GM23338 (cell line): Measurements from ENCODE around the gene RPS19BP1. TPM values are rescaled to one million over a fixed set of nuclear protein-coding genes. Genes with fewer than 3 reads are reported as not detected.

Experiments
- ATAC-seq: fragments of 200-7000 bp; cut with Tn5 transposase; 3 replicates; pipeline ENCODE4 v1.9.1; 2020
- DNase-seq: peaks from one replicate; pipeline ENCODE4 v3.0.0-alpha.2; 2015; ENCODE audit warnings: low spot score
- H2AFZ ChIP-seq: fragments of 200-600 bp; sonication (generic); 2 replicates; pipeline ENCODE4 v1.8.0; 2016; ENCODE audit warnings: antibody characterized with exemption, mild to moderate bottlenecking, moderate library complexity
- H3F3A ChIP-seq: fragments of 200-600 bp; sonication (generic); replicated peaks from 2 replicates; pipeline ENCODE4 v1.8.0; 2017; ENCODE audit warnings: antibody characterized with exemption, mixed run types, low read depth
- H3K27ac ChIP-seq: fragments of 200-600 bp; sonication (generic); 2 replicates; pipeline ENCODE4 v1.6.1; 2016; ENCODE audit warnings: low read depth
- H3K27me3 ChIP-seq: fragments of 200-600 bp; sonication (generic); 2 replicates; pipeline ENCODE4 v1.8.0; 2016; ENCODE audit warnings: mild to moderate bottlenecking, mixed run types, moderate library complexity; ENCODE audit not compliant: insufficient read depth
- H3K36me3 ChIP-seq: fragments of 200-600 bp; sonication (generic); 2 replicates; pipeline ENCODE4 v1.8.0; 2016; ENCODE audit warnings: mild to moderate bottlenecking; ENCODE audit not compliant: insufficient read depth
- H3K4me1 ChIP-seq: fragments of 200-600 bp; sonication (generic); 2 replicates; pipeline ENCODE4 v1.8.0; 2016; ENCODE audit warnings: mild to moderate bottlenecking, moderate library complexity; ENCODE audit not compliant: insufficient read depth
- H3K4me2 ChIP-seq: fragments of 200-600 bp; sonication (generic); 2 replicates; pipeline ENCODE4 v1.7.1; 2017; ENCODE audit warnings: mixed run types
- H3K4me3 ChIP-seq: fragments of 200-600 bp; sonication (generic); 2 replicates; pipeline ENCODE4 v1.6.1; 2016; ENCODE audit warnings: mixed run types
- H3K79me2 ChIP-seq: fragments of 200-600 bp; sonication (generic); replicated peaks from 2 replicates; pipeline ENCODE4 v1.8.0; 2017; ENCODE audit warnings: mild to moderate bottlenecking; ENCODE audit not compliant: insufficient read depth
- H3K9me2 ChIP-seq: fragments of 200-600 bp; sonication (generic); 2 replicates; pipeline ENCODE4 v1.8.0; 2017; ENCODE audit not compliant: insufficient read depth
- H4K20me1 ChIP-seq: fragments of 200-600 bp; sonication (generic); replicated peaks from 2 replicates; pipeline ENCODE4 v1.8.0; 2017; ENCODE audit warnings: mild to moderate bottlenecking; ENCODE audit not compliant: insufficient read depth
- H3K27ac Mint-ChIP-seq: 2 replicates; pipeline ENCODE4 v1.8.0; 2020; ENCODE audit warnings: inconsistent platforms, mild to moderate bottlenecking, moderate library complexity, mixed read lengths
- H3K27me3 Mint-ChIP-seq: 3 replicates; pipeline ENCODE4 v1.8.0; 2022; ENCODE audit warnings: low read depth, mild to moderate bottlenecking, moderate library complexity, mixed read lengths, inconsistent platforms; ENCODE audit not compliant: insufficient read depth, poor library complexity
- H3K36me3 Mint-ChIP-seq: 3 replicates; pipeline ENCODE4 v1.8.0; 2021; ENCODE audit warnings: low read depth, mild to moderate bottlenecking, inconsistent platforms, moderate library complexity, mixed read lengths
- H3K4me1 Mint-ChIP-seq: 3 replicates; pipeline ENCODE4 v1.8.0; 2020; ENCODE audit warnings: mild to moderate bottlenecking, inconsistent platforms, mixed read lengths
- H3K4me3 Mint-ChIP-seq: 3 replicates; pipeline ENCODE4 v1.8.0; 2021; ENCODE audit warnings: moderate library complexity, mild to moderate bottlenecking, inconsistent platforms, mixed read lengths
- H3K9me3 Mint-ChIP-seq: 3 replicates; pipeline ENCODE4 v1.8.0; 2020; ENCODE audit warnings: moderate library complexity, mild to moderate bottlenecking, inconsistent platforms, mixed read lengths
- CREB1 ChIP-seq: fragments of 250-450 bp; sonication (Bioruptor Pico); IDR thresholded peaks from 2 replicates; pipeline ENCODE4 v1.5.0; 2020; ENCODE audit warnings: low read depth, mild to moderate bottlenecking, moderate library complexity
- CTCF ChIP-seq, 2 experiments: fragments of 200-600 bp in 1 of 2; sonication (generic) in 1 of 2; conservative IDR thresholded peaks; 2 replicates each; pipeline versions ENCODE4 v1.5.1 to v1.6.1; 2016 to 2017; ENCODE audit warnings: antibody characterized with exemption in 2 of 2, low read depth in 2 of 2, mild to moderate bottlenecking in 2 of 2, moderate library complexity in 1 of 2
- ETS1 ChIP-seq: IDR thresholded peaks from 2 replicates; pipeline ENCODE4 v1.6.1; 2016; ENCODE audit warnings: antibody characterized with exemption
- EZH2 ChIP-seq: fragments of 200-600 bp; sonication (generic); IDR thresholded peaks from one replicate; pipeline ENCODE4 v1.8.0; 2017; ENCODE audit warnings: antibody characterized with exemption, mild to moderate bottlenecking, low read depth; ENCODE audit not compliant: unreplicated experiment
- EZH2phosphoT487 ChIP-seq: fragments of 200-600 bp; sonication (generic); IDR thresholded peaks from one replicate; pipeline ENCODE4 v1.8.1; 2018; ENCODE audit warnings: antibody characterized with exemption; ENCODE audit not compliant: unreplicated experiment
- JUNB ChIP-seq: IDR thresholded peaks from one replicate; pipeline ENCODE4 v1.6.1; 2016; ENCODE audit warnings: antibody characterized with exemption; ENCODE audit not compliant: unreplicated experiment
- NANOG ChIP-seq: IDR thresholded peaks from 2 replicates; pipeline ENCODE4 v1.6.1; 2016; ENCODE audit warnings: antibody characterized with exemption, borderline replicate concordance
- POLR2AphosphoS5 ChIP-seq: IDR thresholded peaks from 2 replicates; pipeline ENCODE4 v1.6.1; 2016; ENCODE audit warnings: antibody characterized with exemption, low read depth
- REST ChIP-seq: IDR thresholded peaks from one replicate; pipeline ENCODE4 v1.6.1; 2018; ENCODE audit warnings: antibody characterized with exemption; ENCODE audit not compliant: unreplicated experiment
- STAT1 ChIP-seq: IDR thresholded peaks from one replicate; pipeline ENCODE4 v1.6.1; 2016; ENCODE audit warnings: antibody characterized with exemption; ENCODE audit not compliant: unreplicated experiment
- ZNF331 ChIP-seq: fragments of 250-450 bp; sonication (Bioruptor Pico); IDR thresholded peaks from 2 replicates; pipeline ENCODE4 v1.5.0; 2020; ENCODE audit warnings: low read depth, mild to moderate bottlenecking, moderate library complexity
- polyA plus RNA-seq: library from polyadenylated mRNA; unstranded; fragments of >200 nt; fragmentation: Nextera tagmentation; extraction: Ambion mirVana; gene quantifications from 2 replicates; pipeline ENCODE4 v1.2.1, GENCODE V29; 2016
- total RNA-seq: library from RNA; depleted of rRNA; stranded (reverse); fragments of >200 nt; shearing (Covaris generic); gene quantifications from 2 replicates; pipeline ENCODE4 v1.2.3, GENCODE V29; 2014

RPS19BP1 gene
- total and polyA plus RNA-seq, 2 experiments from 2014 or later: 153 to 215 TPM

GRCh38 chr22:39581303-39581702 lies 48.8 kb upstream of the RPS19BP1 start:
- H3K4me1 ChIP-seq: peaks cover 4% of the 10 kb centered on the region; the same call in 1 of the 2 replicates
- Mint-ChIP-seq H3K9me3 (no peaks in the 10 kb centered on the region; the same call in 2 of the 3 replicates), H3K4me3 (no peak overlapping the region), H3K27ac (no peak overlapping the region), H3K36me3 (no peaks in the 10 kb centered on the region; the same call in 2 of the 3 replicates), H3K4me1 (peaks cover 11% of the 10 kb centered on the region), H3K27me3 (peaks cover 5% of the 10 kb centered on the region)
- ATAC-seq: no peak
- H4K20me1 ChIP-seq: no peaks in the 10 kb centered on the region
- peaks cover 8% of the 10 kb centered on the region; the same call in 1 of the 2 replicates for H3K9me2 ChIP-seq
- H3K27me3 ChIP-seq: no peaks in the 10 kb centered on the region
- no peaks in the 10 kb centered on the region for H3K36me3 ChIP-seq
- no peak for DNase-seq
- H3K79me2 ChIP-seq: no peaks in the 10 kb centered on the region
- H3K27ac ChIP-seq: no peak overlapping the region
- H3K4me3 ChIP-seq: no peak overlapping the region
- no peak overlapping the region for H3K4me2 ChIP-seq
- TF ChIP-seq CREB1 (CRISPR knock-in tag): no peak
- no peak for TF ChIP-seq STAT1
- no peak for TF ChIP-seq ZNF331 (CRISPR knock-in tag)
- no peaks in the 10 kb centered on the region for H3F3A ChIP-seq
- H2AFZ ChIP-seq: no peak overlapping the region

GRCh38 chr22:39580795-39581194 lies 48.2 kb upstream of the RPS19BP1 start:
- H3K27ac Mint-ChIP-seq: no peak overlapping the region
- Histone ChIP-seq H3K9me2 (peaks cover 8% of the 10 kb centered on the region; the same call in 1 of the 2 replicates), H3K4me2 (no peak overlapping the region), H3K4me3 (no peak overlapping the region), H4K20me1 (no peaks in the 10 kb centered on the region), H3K36me3 (no peaks in the 10 kb centered on the region), H2AFZ (no peak overlapping the region), H3K4me1 (peaks cover 4% of the 10 kb centered on the region; the same call in 1 of the 2 replicates), H3K79me2 (no peaks in the 10 kb centered on the region), H3K27ac (no peak overlapping the region), H3F3A (no peaks in the 10 kb centered on the region), H3K27me3 (no peaks in the 10 kb centered on the region)
- H3K36me3 Mint-ChIP-seq: no peaks in the 10 kb centered on the region; the same call in 2 of the 3 replicates
- TF ChIP-seq REST: no peak
- TF ChIP-seq CTCF (conservative IDR thresholded peaks at IDR 0.05; ENCODE audit: low read depth in 2 of 2): no peak
- TF ChIP-seq STAT1: no peak
- no peak for TF ChIP-seq NANOG
- no peak for TF ChIP-seq EZH2
- no peak for TF ChIP-seq JUNB
- TF ChIP-seq ETS1: no peak
- TF ChIP-seq CREB1 (CRISPR knock-in tag): no peak
- no peak for TF ChIP-seq POLR2AphosphoS5
- TF ChIP-seq EZH2phosphoT487: no peak
- TF ChIP-seq ZNF331 (CRISPR knock-in tag): no peak
- ATAC-seq: no peak
- H3K9me3 Mint-ChIP-seq: no peaks in the 10 kb centered on the region; the same call in 2 of the 3 replicates
- peaks cover 5% of the 10 kb centered on the region for H3K27me3 Mint-ChIP-seq
- no peak overlapping the region for H3K4me3 Mint-ChIP-seq
- no peak for DNase-seq
- H3K4me1 Mint-ChIP-seq: peaks cover 11% of the 10 kb centered on the region
